GM23338 (cell line): ENCODE data around the gene DAND5. TPM values are rescaled to one million over a fixed set of nuclear protein-coding genes. Genes with fewer than 3 reads are reported as not detected.

Experiments
- ATAC-seq: fragments of 200-7000 bp; cut with Tn5 transposase; 3 replicates; pipeline ENCODE4 v1.9.1; 2020
- DNase-seq: peaks from one replicate; pipeline ENCODE4 v3.0.0-alpha.2; 2015; ENCODE audit warnings: low spot score
- H2AFZ ChIP-seq: fragments of 200-600 bp; sonication (generic); 2 replicates; pipeline ENCODE4 v1.8.0; 2016; ENCODE audit warnings: antibody characterized with exemption, mild to moderate bottlenecking, moderate library complexity
- H3F3A ChIP-seq: fragments of 200-600 bp; sonication (generic); replicated peaks from 2 replicates; pipeline ENCODE4 v1.8.0; 2017; ENCODE audit warnings: antibody characterized with exemption, mixed run types, low read depth
- H3K27ac ChIP-seq: fragments of 200-600 bp; sonication (generic); 2 replicates; pipeline ENCODE4 v1.6.1; 2016; ENCODE audit warnings: low read depth
- H3K27me3 ChIP-seq: fragments of 200-600 bp; sonication (generic); 2 replicates; pipeline ENCODE4 v1.8.0; 2016; ENCODE audit warnings: mild to moderate bottlenecking, mixed run types, moderate library complexity; ENCODE audit not compliant: insufficient read depth
- H3K36me3 ChIP-seq: fragments of 200-600 bp; sonication (generic); 2 replicates; pipeline ENCODE4 v1.8.0; 2016; ENCODE audit warnings: mild to moderate bottlenecking; ENCODE audit not compliant: insufficient read depth
- H3K4me1 ChIP-seq: fragments of 200-600 bp; sonication (generic); 2 replicates; pipeline ENCODE4 v1.8.0; 2016; ENCODE audit warnings: mild to moderate bottlenecking, moderate library complexity; ENCODE audit not compliant: insufficient read depth
- H3K4me2 ChIP-seq: fragments of 200-600 bp; sonication (generic); 2 replicates; pipeline ENCODE4 v1.7.1; 2017; ENCODE audit warnings: mixed run types
- H3K4me3 ChIP-seq: fragments of 200-600 bp; sonication (generic); 2 replicates; pipeline ENCODE4 v1.6.1; 2016; ENCODE audit warnings: mixed run types
- H3K79me2 ChIP-seq: fragments of 200-600 bp; sonication (generic); replicated peaks from 2 replicates; pipeline ENCODE4 v1.8.0; 2017; ENCODE audit warnings: mild to moderate bottlenecking; ENCODE audit not compliant: insufficient read depth
- H3K9me2 ChIP-seq: fragments of 200-600 bp; sonication (generic); 2 replicates; pipeline ENCODE4 v1.8.0; 2017; ENCODE audit not compliant: insufficient read depth
- H4K20me1 ChIP-seq: fragments of 200-600 bp; sonication (generic); replicated peaks from 2 replicates; pipeline ENCODE4 v1.8.0; 2017; ENCODE audit warnings: mild to moderate bottlenecking; ENCODE audit not compliant: insufficient read depth
- H3K27ac Mint-ChIP-seq: 2 replicates; pipeline ENCODE4 v1.8.0; 2020; ENCODE audit warnings: inconsistent platforms, mild to moderate bottlenecking, moderate library complexity, mixed read lengths
- H3K27me3 Mint-ChIP-seq: 3 replicates; pipeline ENCODE4 v1.8.0; 2022; ENCODE audit warnings: low read depth, mild to moderate bottlenecking, moderate library complexity, mixed read lengths, inconsistent platforms; ENCODE audit not compliant: insufficient read depth, poor library complexity
- H3K36me3 Mint-ChIP-seq: 3 replicates; pipeline ENCODE4 v1.8.0; 2021; ENCODE audit warnings: low read depth, mild to moderate bottlenecking, inconsistent platforms, moderate library complexity, mixed read lengths
- H3K4me1 Mint-ChIP-seq: 3 replicates; pipeline ENCODE4 v1.8.0; 2020; ENCODE audit warnings: mild to moderate bottlenecking, inconsistent platforms, mixed read lengths
- H3K4me3 Mint-ChIP-seq: 3 replicates; pipeline ENCODE4 v1.8.0; 2021; ENCODE audit warnings: moderate library complexity, mild to moderate bottlenecking, inconsistent platforms, mixed read lengths
- H3K9me3 Mint-ChIP-seq: 3 replicates; pipeline ENCODE4 v1.8.0; 2020; ENCODE audit warnings: moderate library complexity, mild to moderate bottlenecking, inconsistent platforms, mixed read lengths
- CREB1 ChIP-seq: fragments of 250-450 bp; sonication (Bioruptor Pico); IDR thresholded peaks from 2 replicates; pipeline ENCODE4 v1.5.0; 2020; ENCODE audit warnings: low read depth, mild to moderate bottlenecking, moderate library complexity
- CTCF ChIP-seq, 2 experiments: fragments of 200-600 bp in 1 of 2; sonication (generic) in 1 of 2; conservative IDR thresholded peaks; 2 replicates each; pipeline versions ENCODE4 v1.5.1 to v1.6.1; 2016 to 2017; ENCODE audit warnings: antibody characterized with exemption in 2 of 2, low read depth in 2 of 2, mild to moderate bottlenecking in 2 of 2, moderate library complexity in 1 of 2
- ETS1 ChIP-seq: IDR thresholded peaks from 2 replicates; pipeline ENCODE4 v1.6.1; 2016; ENCODE audit warnings: antibody characterized with exemption
- EZH2phosphoT487 ChIP-seq: fragments of 200-600 bp; sonication (generic); IDR thresholded peaks from one replicate; pipeline ENCODE4 v1.8.1; 2018; ENCODE audit warnings: antibody characterized with exemption; ENCODE audit not compliant: unreplicated experiment
- JUNB ChIP-seq: IDR thresholded peaks from one replicate; pipeline ENCODE4 v1.6.1; 2016; ENCODE audit warnings: antibody characterized with exemption; ENCODE audit not compliant: unreplicated experiment
- NANOG ChIP-seq: IDR thresholded peaks from 2 replicates; pipeline ENCODE4 v1.6.1; 2016; ENCODE audit warnings: antibody characterized with exemption, borderline replicate concordance
- POLR2AphosphoS5 ChIP-seq: IDR thresholded peaks from 2 replicates; pipeline ENCODE4 v1.6.1; 2016; ENCODE audit warnings: antibody characterized with exemption, low read depth
- ZNF114 ChIP-seq: fragments of 250-450 bp; sonication (Bioruptor Pico); IDR thresholded peaks from 2 replicates; pipeline ENCODE4 v1.5.0; 2020; ENCODE audit warnings: mild to moderate bottlenecking, moderate library complexity
- ZNF462 ChIP-seq: fragments of 250-450 bp; sonication (Bioruptor Pico); IDR thresholded peaks from 2 replicates; pipeline ENCODE4 v1.5.0; 2020; ENCODE audit warnings: mild to moderate bottlenecking, moderate library complexity
- polyA plus RNA-seq: library from polyadenylated mRNA; unstranded; fragments of >200 nt; fragmentation: Nextera tagmentation; extraction: Ambion mirVana; gene quantifications from 2 replicates; pipeline ENCODE4 v1.2.1, GENCODE V29; 2016
- total RNA-seq: library from RNA; depleted of rRNA; stranded (reverse); fragments of >200 nt; shearing (Covaris generic); gene quantifications from 2 replicates; pipeline ENCODE4 v1.2.3, GENCODE V29; 2014

DAND5 gene
- total and polyA plus RNA-seq, 2 experiments from 2014 or later: 0.18 to 0.28 TPM

GRCh38 chr19:12937093-12937926 lies 32.1 kb upstream of the DAND5 start:
- Histone ChIP-seq H3K36me3 (peaks cover 34% of the 10 kb centered on the region), H3K4me1 (peaks cover 28% of the 10 kb centered on the region), H4K20me1 (peaks cover 28% of the 10 kb centered on the region), H2AFZ (no peak overlapping the region; the same call in 1 of the 2 replicates), H3K79me2 (peaks cover 44% of the 10 kb centered on the region), H3K9me2 (no peaks in the 10 kb centered on the region), H3K27ac (peak overlapping the region; percentile 94), H3F3A (peaks cover 47% of the 10 kb centered on the region), H3K4me3 (peak overlapping the region; percentile 99), H3K4me2 (peak overlapping the region; percentile 76), H3K27me3 (no peaks in the 10 kb centered on the region)
- ATAC-seq (peak; percentile 39), DNase-seq (peak; percentile 91)
- H3K36me3 Mint-ChIP-seq: peaks cover 40% of the 10 kb centered on the region
- H3K4me3 Mint-ChIP-seq: peak overlapping the region; percentile 99
- H3K9me3 Mint-ChIP-seq: no peaks in the 10 kb centered on the region
- peaks cover 42% of the 10 kb centered on the region for H3K4me1 Mint-ChIP-seq
- H3K27ac Mint-ChIP-seq: peak overlapping the region; percentile 95
- peaks cover 13% of the 10 kb centered on the region for H3K27me3 Mint-ChIP-seq
- TF ChIP-seq CREB1 (CRISPR knock-in tag) (0 out of 2 replicates have a peak, but pooled peaks have one; percentile 8), JUNB (no peak)

- Mint-ChIP-seq H3K27me3 (peaks cover 16% of the 10 kb centered on the region), H3K9me3 (no peaks in the 10 kb centered on the region), H3K4me1 (peaks cover 34% of the 10 kb centered on the region), H3K36me3 (peaks cover 48% of the 10 kb centered on the region), H3K27ac (peak within 1 kb of the TSS; percentile 95), H3K4me3 (peak within 1 kb of the TSS; percentile 99)
- Histone ChIP-seq H4K20me1 (peaks cover 33% of the 10 kb centered on the region), H3K27ac (peak within 1 kb of the TSS; percentile 94), H3K4me1 (peaks cover 22% of the 10 kb centered on the region), H3K4me3 (peak within 1 kb of the TSS; percentile 99), H2AFZ (no peak within 1 kb of the TSS; the same call in 1 of the 2 replicates), H3K4me2 (peak within 1 kb of the TSS; percentile 96), H3K79me2 (peaks cover 36% of the 10 kb centered on the region), H3F3A (peaks cover 56% of the 10 kb centered on the region), H3K27me3 (no peaks in the 10 kb centered on the region), H3K36me3 (peaks cover 41% of the 10 kb centered on the region), H3K9me2 (no peaks in the 10 kb centered on the region)
- ATAC-seq: peak; percentile 88
- DNase-seq: peak; percentile 99
- TF ChIP-seq CREB1 (CRISPR knock-in tag) (peak; percentile 65), ZNF462 (CRISPR knock-in tag) (no peak), NANOG (peak; percentile 23; the same call in 1 of the 2 replicates), POLR2AphosphoS5 (peak; percentile 96), ZNF114 (CRISPR knock-in tag) (no peak), CTCF (conservative IDR thresholded peaks at IDR 0.05; ENCODE audit: low read depth in 2 of 2) (no peak), ETS1 (0 out of 2 replicates have a peak, but pooled peaks have one; percentile 24), EZH2phosphoT487 (no peak), JUNB (no peak)
Observed at GRCh38 chr19:12937927-12938778, 31.2 kb upstream of the DAND5 start, which contains the start of gene CALR. Gene CALR, plus strand, starts transcription at chr19:12938609. Its CDS starts 71 bp downstream, at chr19:12938680.
